Ovary (tissue), 9 donors: ENCODE data around the gene ZC2HC1C. TPM values are rescaled to one million over a fixed set of nuclear protein-coding genes. Genes with fewer than 3 reads are reported as not detected.
A peak's percentile ranks its signal among the peaks of the same experiment; 100 is the strongest.

Experiments used
- DNase-seq, 5 donors: peaks; one replicate each; pipeline ENCODE4 v3.0.0-alpha.2; 2019 to 2020
- H3K27ac ChIP-seq, 2 donors: fragments of 200-600 bp; one replicate each; pipeline versions ENCODE4 v1.5.1 to v1.8.0; 2019 to 2022
- H3K27me3 ChIP-seq: fragments of 200-600 bp; one replicate; pipeline ENCODE4 v1.8.0; 2022
- H3K36me3 ChIP-seq: fragments of 200-600 bp; sonication (generic); one replicate; pipeline ENCODE4 v1.5.1; 2019
- H3K4me1 ChIP-seq: one replicate; pipeline ENCODE4 v1.8.1; 2013; ENCODE audit warnings: mild to moderate bottlenecking, moderate library complexity; ENCODE audit not compliant: insufficient read depth
- H3K4me3 ChIP-seq: fragments of 200-600 bp; sonication (generic); one replicate; pipeline ENCODE4 v1.5.1; 2017
- H3K9me3 ChIP-seq, 2 donors: fragments of 200-600 bp in 1 of 2; sonication (generic) in 1 of 2; one replicate each; pipeline versions ENCODE4 v1.5.1 to v1.8.1; 2013 to 2019; ENCODE audit warnings: mild to moderate bottlenecking in 1 of 2, moderate library complexity in 1 of 2
- EP300 ChIP-seq: sonication (generic); formaldehyde crosslinking; IDR thresholded peaks from one replicate; pipeline ENCODE4 v1.6.1; 2017; ENCODE audit warnings: antibody characterized with exemption
- POLR2A ChIP-seq: fragments of 450-650 bp; IDR thresholded peaks from one replicate; pipeline ENCODE4 v1.6.1; 2017; ENCODE audit warnings: antibody characterized with exemption, mild to moderate bottlenecking, moderate library complexity
- WGBS, 3 donors: extraction: QIAGEN DNeasy Blood & Tissue Kit in 1 of 3; methylation state at CpG; one replicate each; pipeline versions ENCODE4 v1.1.5 to v1.1.7; 2013 to 2017; 5-methylcytosine and 5-hydroxymethylcytosine counted together
- intact Hi-C, 4 donors: fragments of 100-400 bp; cut with DNase I; formaldehyde crosslinking; loops; one replicate each; pipeline versions ENCODE4 v1.11.0 to v1.15.1; 2022 to 2023
- polyA plus RNA-seq, 2 donors: library from polyadenylated mRNA; stranded (reverse); fragments of 200-250 nt in 1 of 2; fragments of 350-450 nt in 1 of 2; fragmentation: Illumina TruSeq in 1 of 2; extraction: RNeasy Lipid Tissue Mini Kit (QIAGEN cat#74804) in 1 of 2; gene quantifications; one replicate each; pipeline ENCODE4 v1.2.3, GENCODE V29; 2013 to 2014
- total RNA-seq, 7 donors: library from RNA; depleted of rRNA in 2 of 7; stranded (reverse); fragments of >200 nt in 2 of 7; fragmentation: NEBNext Ultra II Directional in 3 of 7; extraction: Animal tissue kit (Norgen Biotek cat#: 25700) in 3 of 7; gene quantifications; one replicate each; pipeline versions ENCODE4 v1.1.0 to v1.2.4, GENCODE V29; 2016 to 2023
- TF ChIP-seq, protein P1 (sequence below), 3 donors: fragments of 450-650 bp in 2 of 3; fragments of 200-600 bp in 1 of 3; IDR thresholded peaks; one replicate each; pipeline versions ENCODE4 v1.5.1 to v1.8.0; 2016 to 2022; ENCODE audit warnings: antibody characterized with exemption in 3 of 3, mild to moderate bottlenecking in 1 of 3
- donor health status: DM: no; HTN: no; CAD: no; lungs with moderate emphysema.
- donor health status: DM: no; HTN: no; CAD: no.
- donor health status: Bipolar disorder and iron deficiency.
- donor health status: DM: yes; HTN: yes; CAD: no.
- donor health status: DM: no; HTN: no; CAD: no.
- donor health status: DM: yes; HTN: yes; CAD: no.

ZC2HC1C gene
- total and polyA plus RNA-seq, 9 donors = 0.46 to 9.2 (median 1.3) TPM

DNA sequence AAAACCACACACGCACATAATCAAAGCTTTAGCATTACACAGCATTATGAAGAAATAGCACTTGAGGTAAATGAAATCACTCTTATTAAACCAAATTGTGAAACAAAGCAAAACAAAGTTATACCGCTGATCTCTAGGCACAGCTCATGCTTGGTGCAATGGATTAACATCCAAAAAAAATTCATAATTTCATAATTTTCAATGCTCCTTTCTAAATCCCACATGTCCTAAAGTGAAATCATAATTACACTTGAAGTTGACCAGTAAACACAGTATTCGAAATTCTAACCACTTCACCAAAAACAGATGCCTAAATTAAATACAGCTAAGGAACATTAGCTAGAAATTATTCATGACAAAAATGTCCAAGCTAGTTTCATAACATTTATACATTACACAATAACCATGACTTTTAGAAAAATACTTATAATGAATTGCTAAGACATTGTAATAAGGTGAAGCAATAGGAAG is 19.7 kb upstream of the ZC2HC1C start:
- Histone ChIP-seq H3K4me3 (no peak overlapping the region), H3K27me3 (no peaks in the 10 kb centered on the region), H3K4me1 (peaks cover 4% of the 10 kb centered on the region), H3K36me3 (no peaks in the 10 kb centered on the region), H3K27ac (no peak overlapping the region), H3K9me3 (no peaks in the 10 kb centered on the region)
- TF ChIP-seq POLR2A (no peak), EP300 (no peak)
- TF ChIP-seq, protein P1, sequence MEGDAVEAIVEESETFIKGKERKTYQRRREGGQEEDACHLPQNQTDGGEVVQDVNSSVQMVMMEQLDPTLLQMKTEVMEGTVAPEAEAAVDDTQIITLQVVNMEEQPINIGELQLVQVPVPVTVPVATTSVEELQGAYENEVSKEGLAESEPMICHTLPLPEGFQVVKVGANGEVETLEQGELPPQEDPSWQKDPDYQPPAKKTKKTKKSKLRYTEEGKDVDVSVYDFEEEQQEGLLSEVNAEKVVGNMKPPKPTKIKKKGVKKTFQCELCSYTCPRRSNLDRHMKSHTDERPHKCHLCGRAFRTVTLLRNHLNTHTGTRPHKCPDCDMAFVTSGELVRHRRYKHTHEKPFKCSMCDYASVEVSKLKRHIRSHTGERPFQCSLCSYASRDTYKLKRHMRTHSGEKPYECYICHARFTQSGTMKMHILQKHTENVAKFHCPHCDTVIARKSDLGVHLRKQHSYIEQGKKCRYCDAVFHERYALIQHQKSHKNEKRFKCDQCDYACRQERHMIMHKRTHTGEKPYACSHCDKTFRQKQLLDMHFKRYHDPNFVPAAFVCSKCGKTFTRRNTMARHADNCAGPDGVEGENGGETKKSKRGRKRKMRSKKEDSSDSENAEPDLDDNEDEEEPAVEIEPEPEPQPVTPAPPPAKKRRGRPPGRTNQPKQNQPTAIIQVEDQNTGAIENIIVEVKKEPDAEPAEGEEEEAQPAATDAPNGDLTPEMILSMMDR (IDR thresholded peaks at IDR 0.05) = no peak
- intact Hi-C loops = loop anchor here in 1 of 4 donors (2.0 kb wide), 1 partner anchor 13 kb away; no protein-coding TSS in a partner anchor
- WGBS, 3 donors = 88 to 93% (median 93%) methylated on average over 3 of the region's 3 CpGs
- no peak for DNase-seq

DNA sequence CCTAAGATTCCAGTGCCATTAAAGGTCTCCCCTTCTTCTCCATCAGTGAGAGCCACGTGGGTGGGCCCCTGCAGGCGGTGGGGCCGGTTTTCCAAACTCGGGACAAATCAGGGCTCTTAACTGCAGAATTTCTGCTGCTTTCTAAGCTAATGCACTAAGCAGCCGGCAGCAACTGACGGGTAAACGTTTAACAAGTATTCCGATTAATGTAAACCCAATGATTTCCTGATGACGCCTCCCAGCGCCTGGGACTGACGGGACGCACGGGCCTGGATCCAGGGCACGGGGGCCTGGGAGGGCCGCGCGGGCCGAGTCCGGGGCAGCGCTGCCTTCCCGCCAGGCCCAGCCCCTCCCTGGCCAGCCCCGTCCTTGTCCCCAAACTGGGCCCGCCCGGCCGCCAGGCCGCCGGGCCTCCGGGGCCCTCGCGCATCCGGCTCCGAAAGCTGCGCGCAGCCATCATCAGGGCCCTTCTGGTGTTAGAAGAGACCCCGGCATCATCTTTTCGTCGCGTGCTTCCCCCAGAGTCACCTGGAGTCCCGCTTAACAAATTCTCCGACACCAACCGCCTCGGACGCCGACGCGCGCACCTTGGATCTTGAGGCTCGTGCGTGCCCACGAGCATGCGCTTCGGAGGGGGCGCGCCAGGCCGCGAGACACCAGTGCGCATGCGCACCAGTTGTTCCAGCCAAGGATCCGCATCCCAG is 18.4 kb upstream of the ZC2HC1C start, which contains the start of gene MLH3:
Gene MLH3 (minus strand): TSS at position 616 of the 704 bp plus-strand sequence. CDS start 1,812 bp downstream, outside the sequence.
- Histone ChIP-seq H3K4me1 (peaks cover 4% of the 10 kb centered on the region), H3K9me3 (no peaks in the 10 kb centered on the region), H3K4me3 (peak within 1 kb of the TSS; percentile 52), H3K27me3 (no peaks in the 10 kb centered on the region), H3K36me3 (no peaks in the 10 kb centered on the region), H3K27ac (peak within 1 kb of the TSS; percentile 62 to 72)
- TF ChIP-seq, protein P1 (IDR thresholded peaks at IDR 0.05) = no peak
- TF ChIP-seq EP300 = no peak
- peak; percentile 77 for TF ChIP-seq POLR2A
- peak; percentile 83 to 92 (median 88) for DNase-seq
- intact Hi-C loops = no loop called here
- 0 to 1% (median 0%) methylated on average over 55 to 59 of the region's 59 CpGs for WGBS, 3 donors

DNA sequence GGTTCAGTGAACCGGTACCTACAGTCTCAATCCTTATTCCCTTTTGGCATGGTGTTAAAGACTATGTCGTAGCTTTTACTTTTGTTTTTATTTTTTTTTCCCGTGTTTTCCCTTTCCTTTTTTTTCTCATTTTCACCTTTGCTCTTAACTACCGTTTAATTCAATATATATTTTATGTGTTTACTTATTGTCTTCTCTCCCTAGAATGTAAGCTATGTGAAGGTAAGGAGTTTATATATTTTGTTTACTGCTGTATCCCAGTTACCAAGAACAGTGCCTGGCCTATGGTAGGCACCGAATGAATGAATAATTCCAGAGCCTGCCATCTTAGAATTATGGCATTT is 17.9 kb upstream of the ZC2HC1C start:
- no peak for TF ChIP-seq EP300
- TF ChIP-seq, protein P1 (IDR thresholded peaks at IDR 0.05) = no peak
- no peak for TF ChIP-seq POLR2A
- peaks cover 4% of the 10 kb centered on the region for H3K4me1 ChIP-seq
- peak overlapping the region in 1 of 2 donors; percentile 72 for H3K27ac ChIP-seq
- WGBS, 3 donors = 15 to 17% (median 17%) methylated on average over 5 of the region's 5 CpGs
- H3K36me3 ChIP-seq = no peaks in the 10 kb centered on the region
- H3K27me3 ChIP-seq = no peaks in the 10 kb centered on the region
- intact Hi-C loops = no loop called here
- H3K4me3 ChIP-seq = peak overlapping the region; percentile 52
- DNase-seq = no peak
- H3K9me3 ChIP-seq = no peaks in the 10 kb centered on the region

DNA sequence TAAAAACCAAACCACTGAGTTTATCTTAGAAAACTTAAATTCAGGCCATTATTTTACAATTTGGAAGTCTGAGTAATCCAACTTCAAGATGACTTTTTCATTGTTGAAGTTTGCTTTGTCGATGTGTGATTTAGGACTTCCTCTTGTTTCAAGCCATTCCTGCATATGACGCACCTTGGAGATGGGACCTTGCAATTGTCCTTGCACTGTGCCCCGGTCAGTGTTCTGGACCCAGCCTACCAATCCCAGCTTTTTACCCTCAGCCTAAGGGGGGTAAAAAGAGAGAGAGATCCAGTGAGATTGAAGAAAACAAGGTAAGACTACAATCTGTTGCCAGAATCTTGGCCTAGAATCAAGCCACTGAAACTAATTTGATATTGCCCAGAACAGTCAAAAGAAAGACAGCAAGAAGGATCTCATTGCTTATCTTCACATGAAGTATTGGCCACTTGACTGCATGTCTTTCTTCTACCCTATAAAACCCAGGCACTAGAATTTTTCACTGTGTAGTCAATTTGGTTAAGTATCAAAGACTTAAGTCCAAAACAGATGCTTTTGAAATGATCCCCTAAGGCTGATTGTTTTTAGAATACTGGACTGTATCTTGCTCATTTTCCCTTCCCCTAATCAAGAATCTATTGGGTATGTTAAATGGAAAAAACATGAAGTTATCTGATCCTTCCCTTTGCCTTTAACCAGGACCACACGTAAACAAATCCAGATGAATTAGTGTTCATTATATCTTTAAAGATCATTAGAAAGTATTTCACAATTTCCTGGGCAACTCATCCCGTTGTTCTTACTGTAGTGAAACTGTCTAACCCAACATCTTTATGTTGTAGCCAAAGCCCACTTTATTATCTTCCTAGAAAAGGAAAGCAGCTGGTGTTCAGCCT is 15.8 kb upstream of the ZC2HC1C start:
- peaks cover 3% of the 10 kb centered on the region for H3K4me1 ChIP-seq
- WGBS, 3 donors = 56 to 62% (median 60%) methylated on average over 5 of the region's 5 CpGs
- no peaks in the 10 kb centered on the region for H3K27me3 ChIP-seq
- H3K9me3 ChIP-seq = no peaks in the 10 kb centered on the region
- intact Hi-C loops = no loop called here
- H3K4me3 ChIP-seq = no peak overlapping the region
- no peak overlapping the region for H3K27ac ChIP-seq
- no peak for DNase-seq
- TF ChIP-seq, protein P1 (IDR thresholded peaks at IDR 0.05) = no peak
- H3K36me3 ChIP-seq = no peaks in the 10 kb centered on the region
